KMS-11 (cell line): ENCODE results near the gene TBL1X.

Experiments used
- H2AFZ ChIP-seq: fragments of 200-600 bp; sonication (generic); 2 replicates; pipeline ENCODE4 v1.6.1; 2016; ENCODE audit warnings: antibody characterized with exemption, mixed run types, low read depth
- H3K27ac ChIP-seq: fragments of 200-600 bp; sonication (generic); 2 replicates; pipeline ENCODE4 v1.6.1; 2016; ENCODE audit warnings: mild to moderate bottlenecking, mixed run types
- H3K27me3 ChIP-seq: fragments of 200-600 bp; sonication (generic); 2 replicates; pipeline ENCODE4 v1.6.1; 2017; ENCODE audit warnings: mild to moderate bottlenecking, low read depth, mixed run types, moderate library complexity; ENCODE audit not compliant: insufficient read depth
- H3K36me3 ChIP-seq: fragments of 200-600 bp; sonication (generic); 2 replicates; pipeline ENCODE4 v1.6.1; 2017; ENCODE audit warnings: mild to moderate bottlenecking, mixed run types; ENCODE audit not compliant: insufficient read depth
- H3K4me1 ChIP-seq: fragments of 200-600 bp; sonication (generic); 2 replicates; pipeline ENCODE4 v1.6.1; 2016; ENCODE audit warnings: mild to moderate bottlenecking, low read depth, mixed run types; ENCODE audit not compliant: poor library complexity, severe bottlenecking
- H3K4me2 ChIP-seq: fragments of 200-600 bp; sonication (generic); 2 replicates; pipeline ENCODE4 v1.7.0; 2016; ENCODE audit warnings: mild to moderate bottlenecking, mixed run types
- H3K4me3 ChIP-seq: fragments of 200-600 bp; sonication (generic); IDR thresholded peaks from 2 replicates; pipeline ENCODE4 v1.6.1; 2017; ENCODE audit warnings: low read depth, low read length, mixed read lengths; ENCODE audit not compliant: insufficient read depth
- H3K79me2 ChIP-seq: fragments of 200-600 bp; sonication (generic); 2 replicates; pipeline ENCODE4 v1.6.1; 2016; ENCODE audit warnings: low read depth, mixed run types; ENCODE audit not compliant: insufficient read depth
- H3K9ac ChIP-seq: fragments of 200-600 bp; sonication (generic); 2 replicates; pipeline ENCODE4 v1.6.1; 2016; ENCODE audit warnings: mild to moderate bottlenecking, mixed run types
- H4K20me1 ChIP-seq: fragments of 200-600 bp; sonication (generic); 2 replicates; pipeline ENCODE4 v1.6.1; 2016; ENCODE audit warnings: mild to moderate bottlenecking, mixed run types; ENCODE audit not compliant: insufficient read depth
- TF ChIP-seq, protein P1 (sequence below): fragments of 200-600 bp; sonication (generic); conservative IDR thresholded peaks from 2 replicates; pipeline ENCODE4 v1.6.1; 2017; ENCODE audit warnings: low read depth, mild to moderate bottlenecking, antibody characterized with exemption, low read length, moderate library complexity, mixed read lengths

TBL1X gene

DNA sequence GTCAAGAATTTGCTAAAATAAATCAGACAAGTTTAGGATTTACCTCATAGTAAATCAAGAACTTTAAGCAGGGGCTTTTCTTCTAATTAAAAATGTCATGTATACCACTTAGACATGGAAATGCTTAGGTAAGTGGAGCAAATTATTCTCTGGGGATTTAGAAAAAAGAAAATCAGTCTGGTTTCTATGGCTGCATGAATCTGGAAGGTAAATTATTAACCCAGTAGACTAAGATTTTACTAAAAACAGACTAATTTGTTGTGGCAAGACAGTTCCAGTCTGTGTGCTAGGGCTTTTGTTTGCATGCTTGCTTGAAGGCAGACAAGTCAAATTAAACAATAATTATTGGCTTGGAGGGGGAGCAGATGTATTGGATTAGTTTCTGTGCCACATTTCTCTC lies 140.6 kb downstream of the TBL1X start:
- Histone ChIP-seq H4K20me1 (no peaks in the 10 kb centered on the region), H3K27ac (no peak overlapping the region), H3K4me1 (peaks cover 19% of the 10 kb centered on the region), H3K4me3 (no peak overlapping the region), H3K27me3 (no peaks in the 10 kb centered on the region), H3K36me3 (no peaks in the 10 kb centered on the region), H3K79me2 (no peaks in the 10 kb centered on the region), H2AFZ (no peak overlapping the region), H3K4me2 (no peak overlapping the region), H3K9ac (no peak overlapping the region)
- TF ChIP-seq, protein P1, sequence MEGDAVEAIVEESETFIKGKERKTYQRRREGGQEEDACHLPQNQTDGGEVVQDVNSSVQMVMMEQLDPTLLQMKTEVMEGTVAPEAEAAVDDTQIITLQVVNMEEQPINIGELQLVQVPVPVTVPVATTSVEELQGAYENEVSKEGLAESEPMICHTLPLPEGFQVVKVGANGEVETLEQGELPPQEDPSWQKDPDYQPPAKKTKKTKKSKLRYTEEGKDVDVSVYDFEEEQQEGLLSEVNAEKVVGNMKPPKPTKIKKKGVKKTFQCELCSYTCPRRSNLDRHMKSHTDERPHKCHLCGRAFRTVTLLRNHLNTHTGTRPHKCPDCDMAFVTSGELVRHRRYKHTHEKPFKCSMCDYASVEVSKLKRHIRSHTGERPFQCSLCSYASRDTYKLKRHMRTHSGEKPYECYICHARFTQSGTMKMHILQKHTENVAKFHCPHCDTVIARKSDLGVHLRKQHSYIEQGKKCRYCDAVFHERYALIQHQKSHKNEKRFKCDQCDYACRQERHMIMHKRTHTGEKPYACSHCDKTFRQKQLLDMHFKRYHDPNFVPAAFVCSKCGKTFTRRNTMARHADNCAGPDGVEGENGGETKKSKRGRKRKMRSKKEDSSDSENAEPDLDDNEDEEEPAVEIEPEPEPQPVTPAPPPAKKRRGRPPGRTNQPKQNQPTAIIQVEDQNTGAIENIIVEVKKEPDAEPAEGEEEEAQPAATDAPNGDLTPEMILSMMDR, result no peak

GRCh38 chrX:9606971-9607370 lies 142.1 kb downstream of the TBL1X start:
- no peak overlapping the region for H3K4me2 ChIP-seq
- H3K79me2 ChIP-seq, result no peaks in the 10 kb centered on the region
- H3K27ac ChIP-seq, result no peak overlapping the region
- no peak overlapping the region for H2AFZ ChIP-seq
- H3K36me3 ChIP-seq, result no peaks in the 10 kb centered on the region
- no peak overlapping the region for H3K4me3 ChIP-seq
- TF ChIP-seq, protein P1, result no peak
- H3K9ac ChIP-seq, result no peak overlapping the region
- H3K4me1 ChIP-seq, result peaks cover 15% of the 10 kb centered on the region
- H4K20me1 ChIP-seq, result no peaks in the 10 kb centered on the region
- H3K27me3 ChIP-seq, result no peaks in the 10 kb centered on the region

DNA sequence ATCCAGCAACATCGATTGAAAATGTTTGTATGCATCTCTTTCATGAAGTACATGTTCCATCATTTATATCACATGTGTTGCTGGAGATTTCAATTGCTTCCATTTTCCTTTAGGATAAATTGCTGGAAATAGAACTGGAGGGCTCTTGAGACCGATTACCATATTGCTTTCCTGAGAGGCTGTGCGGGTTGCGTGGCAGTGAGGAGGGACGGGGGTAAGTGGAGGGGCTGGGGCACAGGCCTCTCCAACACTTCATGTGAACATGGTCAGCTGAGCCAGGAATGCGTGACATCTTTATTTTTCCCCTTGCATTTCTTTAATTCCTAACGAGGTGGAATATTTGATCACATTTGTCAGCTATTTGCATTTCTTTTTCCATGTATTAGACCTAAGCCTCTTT lies 144.6 kb downstream of the TBL1X start:
- TF ChIP-seq, protein P1, result no peak
- no peak overlapping the region for H3K4me3 ChIP-seq
- H3K79me2 ChIP-seq, result no peaks in the 10 kb centered on the region

GRCh38 chrX:9609987-9610386 lies 145.1 kb downstream of the TBL1X start:
- no peaks in the 10 kb centered on the region for H4K20me1 ChIP-seq

More for the DNA sequence above, 144.6 kb downstream of the TBL1X start:
- Histone ChIP-seq H3K27ac (no peak overlapping the region), H2AFZ (no peak overlapping the region), H3K36me3 (no peaks in the 10 kb centered on the region), H4K20me1 (no peaks in the 10 kb centered on the region), H3K27me3 (no peaks in the 10 kb centered on the region), H3K4me1 (no peaks in the 10 kb centered on the region), H3K9ac (no peak overlapping the region), H3K4me2 (no peak overlapping the region)

More at GRCh38 chrX:9609987-9610386, 145.1 kb downstream of the TBL1X start:
- Histone ChIP-seq H3K9ac (no peak overlapping the region), H3K4me1 (no peaks in the 10 kb centered on the region), H3K4me3 (no peak overlapping the region), H3K36me3 (no peaks in the 10 kb centered on the region), H3K79me2 (no peaks in the 10 kb centered on the region), H2AFZ (no peak overlapping the region), H3K27ac (no peak overlapping the region), H3K27me3 (no peaks in the 10 kb centered on the region), H3K4me2 (no peak overlapping the region)
- TF ChIP-seq, protein P1, result no peak
